ENCODE results near the gene RHOF. TPM values are rescaled to one million over a fixed set of nuclear protein-coding genes. Genes with fewer than 3 reads are reported as not detected.
A peak's percentile ranks its signal among the peaks of the same experiment; 100 is the strongest.

RHOF gene
- total and polyA plus RNA-seq, 2 of the 13 experiments (the other 11 are each of a cell fraction or from before 2014, with no cell fraction given): 14.6 to 32.2 TPM

DNA sequence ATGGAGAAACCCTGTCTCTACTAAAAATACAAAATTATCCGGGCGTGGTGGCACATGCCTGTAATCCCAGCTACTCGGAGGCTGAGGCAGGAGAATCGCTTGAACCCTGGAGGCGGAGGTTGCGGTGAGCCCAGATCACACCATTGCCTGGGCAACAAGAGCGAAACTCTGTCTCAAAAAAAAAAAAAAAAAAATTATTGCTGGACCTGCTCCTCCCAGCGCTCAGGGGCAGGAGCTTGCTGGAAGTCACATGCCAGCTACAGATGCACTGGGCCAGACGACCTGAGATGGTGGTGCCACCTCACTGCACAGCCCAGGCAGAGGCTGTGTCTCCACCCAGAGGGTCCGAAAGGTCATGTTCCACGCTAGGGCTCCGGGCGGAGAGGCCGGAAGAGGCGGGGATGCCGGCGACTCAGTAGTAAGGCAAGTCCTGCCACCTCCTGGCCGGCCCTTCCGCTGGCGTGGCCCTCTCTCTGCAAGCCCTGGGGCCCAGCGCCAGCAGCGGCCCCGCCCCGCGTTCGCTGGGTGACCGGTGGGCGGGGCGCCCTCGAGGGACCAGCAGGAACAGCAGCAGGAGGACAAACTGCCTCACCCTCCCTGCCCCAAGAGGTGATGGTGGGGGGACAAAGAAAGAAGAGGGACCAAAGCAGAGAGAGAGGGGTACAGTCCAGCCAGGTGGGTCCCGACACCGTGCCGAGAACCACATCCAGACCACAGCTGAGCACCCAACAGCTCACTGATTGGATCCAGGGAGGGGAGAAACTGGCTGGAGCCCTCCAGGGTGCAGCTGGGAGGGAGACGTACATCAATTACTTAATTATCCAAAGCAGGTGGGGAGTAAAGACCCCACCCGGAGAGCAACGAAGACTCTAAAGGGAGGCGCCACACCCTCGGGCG is 3.6 kb upstream of the RHOF start (continued):
- TF ChIP-seq ZNF709 (CRISPR knock-in tag; IDR thresholded peaks at IDR 0.05) (peak; percentile 41; the same call in 1 of the 2 replicates), EED (CRISPR knock-in tag; IDR thresholded peaks at IDR 0.05) (no peak), SMARCC2 (IDR thresholded peaks at IDR 0.05) (no peak), ZNF451 (CRISPR knock-in tag; IDR thresholded peaks at IDR 0.05) (no peak), ZNF773 (CRISPR knock-in tag; IDR thresholded peaks at IDR 0.05; ENCODE audit: borderline replicate concordance) (no peak), ETV5 (CRISPR knock-in tag; IDR thresholded peaks at IDR 0.05; ENCODE audit: borderline replicate concordance) (peak; percentile 99), ZNF879 (CRISPR knock-in tag; IDR thresholded peaks at IDR 0.05) (no peak)
- TF ChIP-seq, protein P1, sequence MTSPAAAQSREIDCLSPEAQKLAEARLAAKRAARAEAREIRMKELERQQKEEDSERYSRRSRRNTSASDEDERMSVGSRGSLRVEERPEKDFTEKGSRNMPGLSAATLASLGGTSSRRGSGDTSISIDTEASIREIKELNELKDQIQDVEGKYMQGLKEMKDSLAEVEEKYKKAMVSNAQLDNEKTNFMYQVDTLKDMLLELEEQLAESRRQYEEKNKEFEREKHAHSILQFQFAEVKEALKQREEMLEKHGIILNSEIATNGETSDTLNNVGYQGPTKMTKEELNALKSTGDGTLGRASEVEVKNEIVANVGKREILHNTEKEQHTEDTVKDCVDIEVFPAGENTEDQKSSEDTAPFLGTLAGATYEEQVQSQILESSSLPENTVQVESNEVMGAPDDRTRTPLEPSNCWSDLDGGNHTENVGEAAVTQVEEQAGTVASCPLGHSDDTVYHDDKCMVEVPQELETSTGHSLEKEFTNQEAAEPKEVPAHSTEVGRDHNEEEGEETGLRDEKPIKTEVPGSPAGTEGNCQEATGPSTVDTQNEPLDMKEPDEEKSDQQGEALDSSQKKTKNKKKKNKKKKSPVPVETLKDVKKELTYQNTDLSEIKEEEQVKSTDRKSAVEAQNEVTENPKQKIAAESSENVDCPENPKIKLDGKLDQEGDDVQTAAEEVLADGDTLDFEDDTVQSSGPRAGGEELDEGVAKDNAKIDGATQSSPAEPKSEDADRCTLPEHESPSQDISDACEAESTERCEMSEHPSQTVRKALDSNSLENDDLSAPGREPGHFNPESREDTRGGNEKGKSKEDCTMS (CRISPR knock-in tag; conservative IDR thresholded peaks at IDR 0.05): no peak
- TF ChIP-seq, protein P2, sequence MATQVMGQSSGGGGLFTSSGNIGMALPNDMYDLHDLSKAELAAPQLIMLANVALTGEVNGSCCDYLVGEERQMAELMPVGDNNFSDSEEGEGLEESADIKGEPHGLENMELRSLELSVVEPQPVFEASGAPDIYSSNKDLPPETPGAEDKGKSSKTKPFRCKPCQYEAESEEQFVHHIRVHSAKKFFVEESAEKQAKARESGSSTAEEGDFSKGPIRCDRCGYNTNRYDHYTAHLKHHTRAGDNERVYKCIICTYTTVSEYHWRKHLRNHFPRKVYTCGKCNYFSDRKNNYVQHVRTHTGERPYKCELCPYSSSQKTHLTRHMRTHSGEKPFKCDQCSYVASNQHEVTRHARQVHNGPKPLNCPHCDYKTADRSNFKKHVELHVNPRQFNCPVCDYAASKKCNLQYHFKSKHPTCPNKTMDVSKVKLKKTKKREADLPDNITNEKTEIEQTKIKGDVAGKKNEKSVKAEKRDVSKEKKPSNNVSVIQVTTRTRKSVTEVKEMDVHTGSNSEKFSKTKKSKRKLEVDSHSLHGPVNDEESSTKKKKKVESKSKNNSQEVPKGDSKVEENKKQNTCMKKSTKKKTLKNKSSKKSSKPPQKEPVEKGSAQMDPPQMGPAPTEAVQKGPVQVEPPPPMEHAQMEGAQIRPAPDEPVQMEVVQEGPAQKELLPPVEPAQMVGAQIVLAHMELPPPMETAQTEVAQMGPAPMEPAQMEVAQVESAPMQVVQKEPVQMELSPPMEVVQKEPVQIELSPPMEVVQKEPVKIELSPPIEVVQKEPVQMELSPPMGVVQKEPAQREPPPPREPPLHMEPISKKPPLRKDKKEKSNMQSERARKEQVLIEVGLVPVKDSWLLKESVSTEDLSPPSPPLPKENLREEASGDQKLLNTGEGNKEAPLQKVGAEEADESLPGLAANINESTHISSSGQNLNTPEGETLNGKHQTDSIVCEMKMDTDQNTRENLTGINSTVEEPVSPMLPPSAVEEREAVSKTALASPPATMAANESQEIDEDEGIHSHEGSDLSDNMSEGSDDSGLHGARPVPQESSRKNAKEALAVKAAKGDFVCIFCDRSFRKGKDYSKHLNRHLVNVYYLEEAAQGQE (IDR thresholded peaks at IDR 0.05; ENCODE audit: borderline replicate concordance in 1 of 2, low read depth in 1 of 2, low read length in 2 of 2): peak in 1 of 2 experiments; percentile 68; a peak in 1 of 4 replicates
- TF ChIP-seq, protein P3, sequence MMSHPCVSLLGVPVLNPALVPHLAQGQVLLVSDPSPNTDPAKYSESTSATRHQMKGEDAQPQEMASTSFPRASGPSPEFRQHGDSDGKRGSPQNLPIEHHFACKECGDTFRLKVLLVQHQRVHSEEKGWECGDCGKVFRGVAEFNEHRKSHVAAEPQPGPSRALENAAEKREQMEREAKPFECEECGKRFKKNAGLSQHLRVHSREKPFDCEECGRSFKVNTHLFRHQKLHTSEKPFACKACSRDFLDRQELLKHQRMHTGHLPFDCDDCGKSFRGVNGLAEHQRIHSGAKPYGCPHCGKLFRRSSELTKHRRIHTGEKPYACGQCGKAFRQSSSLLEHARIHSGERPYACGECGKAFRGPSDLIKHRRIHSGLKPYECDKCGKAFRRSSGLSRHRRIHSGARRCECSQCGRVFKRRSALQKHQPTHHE (CRISPR knock-in tag; IDR thresholded peaks at IDR 0.05; ENCODE audit: borderline replicate concordance): peak; percentile 85
- TF ChIP-seq, protein P4, sequence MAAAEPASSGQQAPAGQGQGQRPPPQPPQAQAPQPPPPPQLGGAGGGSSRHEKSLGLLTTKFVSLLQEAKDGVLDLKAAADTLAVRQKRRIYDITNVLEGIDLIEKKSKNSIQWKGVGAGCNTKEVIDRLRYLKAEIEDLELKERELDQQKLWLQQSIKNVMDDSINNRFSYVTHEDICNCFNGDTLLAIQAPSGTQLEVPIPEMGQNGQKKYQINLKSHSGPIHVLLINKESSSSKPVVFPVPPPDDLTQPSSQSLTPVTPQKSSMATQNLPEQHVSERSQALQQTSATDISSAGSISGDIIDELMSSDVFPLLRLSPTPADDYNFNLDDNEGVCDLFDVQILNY (CRISPR knock-in tag; conservative IDR thresholded peaks at IDR 0.05): no peak
- TF ChIP-seq, protein P5, sequence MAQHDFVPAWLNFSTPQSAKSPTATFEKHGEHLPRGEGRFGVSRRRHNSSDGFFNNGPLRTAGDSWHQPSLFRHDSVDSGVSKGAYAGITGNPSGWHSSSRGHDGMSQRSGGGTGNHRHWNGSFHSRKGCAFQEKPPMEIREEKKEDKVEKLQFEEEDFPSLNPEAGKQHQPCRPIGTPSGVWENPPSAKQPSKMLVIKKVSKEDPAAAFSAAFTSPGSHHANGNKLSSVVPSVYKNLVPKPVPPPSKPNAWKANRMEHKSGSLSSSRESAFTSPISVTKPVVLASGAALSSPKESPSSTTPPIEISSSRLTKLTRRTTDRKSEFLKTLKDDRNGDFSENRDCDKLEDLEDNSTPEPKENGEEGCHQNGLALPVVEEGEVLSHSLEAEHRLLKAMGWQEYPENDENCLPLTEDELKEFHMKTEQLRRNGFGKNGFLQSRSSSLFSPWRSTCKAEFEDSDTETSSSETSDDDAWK (CRISPR knock-in tag; IDR thresholded peaks at IDR 0.05): no peak
- TF ChIP-seq, protein P6, sequence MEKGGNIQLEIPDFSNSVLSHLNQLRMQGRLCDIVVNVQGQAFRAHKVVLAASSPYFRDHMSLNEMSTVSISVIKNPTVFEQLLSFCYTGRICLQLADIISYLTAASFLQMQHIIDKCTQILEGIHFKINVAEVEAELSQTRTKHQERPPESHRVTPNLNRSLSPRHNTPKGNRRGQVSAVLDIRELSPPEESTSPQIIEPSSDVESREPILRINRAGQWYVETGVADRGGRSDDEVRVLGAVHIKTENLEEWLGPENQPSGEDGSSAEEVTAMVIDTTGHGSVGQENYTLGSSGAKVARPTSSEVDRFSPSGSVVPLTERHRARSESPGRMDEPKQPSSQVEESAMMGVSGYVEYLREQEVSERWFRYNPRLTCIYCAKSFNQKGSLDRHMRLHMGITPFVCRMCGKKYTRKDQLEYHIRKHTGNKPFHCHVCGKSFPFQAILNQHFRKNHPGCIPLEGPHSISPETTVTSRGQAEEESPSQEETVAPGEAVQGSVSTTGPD (CRISPR knock-in tag; IDR thresholded peaks at IDR 0.05): no peak
- TF ChIP-seq, protein P7, sequence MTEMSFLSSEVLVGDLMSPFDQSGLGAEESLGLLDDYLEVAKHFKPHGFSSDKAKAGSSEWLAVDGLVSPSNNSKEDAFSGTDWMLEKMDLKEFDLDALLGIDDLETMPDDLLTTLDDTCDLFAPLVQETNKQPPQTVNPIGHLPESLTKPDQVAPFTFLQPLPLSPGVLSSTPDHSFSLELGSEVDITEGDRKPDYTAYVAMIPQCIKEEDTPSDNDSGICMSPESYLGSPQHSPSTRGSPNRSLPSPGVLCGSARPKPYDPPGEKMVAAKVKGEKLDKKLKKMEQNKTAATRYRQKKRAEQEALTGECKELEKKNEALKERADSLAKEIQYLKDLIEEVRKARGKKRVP (CRISPR knock-in tag; IDR thresholded peaks at IDR 0.05): 0 out of 4 replicates have a peak, but pooled peaks of 1 of the 2 experiments have one; percentile 60

Data from HepG2 (cell line).